H9 (cell line): Measurements from ENCODE around the gene DOCK11. TPM values are rescaled to one million over a fixed set of nuclear protein-coding genes. Genes with fewer than 3 reads are reported as not detected.

Experiments
- DNase-seq: peaks from one replicate; pipeline ENCODE4 v3.0.0-alpha.2; 2017
- H2AFZ ChIP-seq: one replicate; pipeline ENCODE4 v1.6.1; 2013; ENCODE audit warnings: mild to moderate bottlenecking, low read length, control low read depth, moderate library complexity
- H2AK5ac ChIP-seq: 2 replicates; pipeline ENCODE4 v1.6.1; 2013; ENCODE audit warnings: low read length, control low read depth, mixed read lengths; ENCODE audit not compliant: insufficient read length
- H2BK120ac ChIP-seq: one replicate; pipeline ENCODE4 v1.6.1; 2013; ENCODE audit warnings: low read depth, mild to moderate bottlenecking, low read length, control low read depth, inconsistent platforms; ENCODE audit not compliant: poor library complexity, severe bottlenecking
- H2BK12ac ChIP-seq: 2 replicates; pipeline ENCODE4 v1.6.1; 2013; ENCODE audit warnings: low read length, control low read depth, mixed read lengths, low read depth; ENCODE audit not compliant: insufficient read length
- H2BK15ac ChIP-seq: 2 replicates; pipeline ENCODE4 v1.6.1; 2013; ENCODE audit warnings: low read depth, low read length, control low read depth
- H2BK20ac ChIP-seq: one replicate; pipeline ENCODE4 v1.6.1; 2013; ENCODE audit warnings: low read depth, mild to moderate bottlenecking, low read length, control low read depth, inconsistent platforms; ENCODE audit not compliant: poor library complexity, severe bottlenecking
- H2BK5ac ChIP-seq: 2 replicates; pipeline ENCODE4 v1.6.1; 2013; ENCODE audit warnings: low read length, control low read depth, mixed read lengths; ENCODE audit not compliant: insufficient read length
- H3K14ac ChIP-seq: 2 replicates; pipeline ENCODE4 v1.6.1; 2013; ENCODE audit warnings: low read length, control low read depth; ENCODE audit not compliant: insufficient read depth
- H3K18ac ChIP-seq: 2 replicates; pipeline ENCODE4 v1.6.1; 2013; ENCODE audit warnings: low read depth, mild to moderate bottlenecking, mixed read lengths, low read length, control low read depth; ENCODE audit not compliant: insufficient read length
- H3K23ac ChIP-seq: 2 replicates; pipeline ENCODE4 v1.6.1; 2013; ENCODE audit warnings: low read length, control low read depth, mixed read lengths, low read depth; ENCODE audit not compliant: insufficient read length
- H3K23me2 ChIP-seq: 2 replicates; pipeline ENCODE4 v1.6.1; 2013; ENCODE audit warnings: low read depth, mild to moderate bottlenecking, mixed read lengths, low read length, control low read depth; ENCODE audit not compliant: insufficient read length, poor library complexity, severe bottlenecking
- H3K27ac ChIP-seq: 2 replicates; pipeline ENCODE4 v1.5.1; 2013; ENCODE audit warnings: low read length, control low read depth, mixed read lengths, low read depth; ENCODE audit not compliant: insufficient read length
- H3K27me3 ChIP-seq: 2 replicates; pipeline ENCODE4 v1.6.1; 2013; ENCODE audit warnings: low read length, control low read depth, inconsistent platforms; ENCODE audit not compliant: insufficient read depth
- H3K4ac ChIP-seq: 2 replicates; pipeline ENCODE4 v1.6.1; 2013; ENCODE audit warnings: low read depth, mild to moderate bottlenecking, control low read depth, inconsistent platforms, low read length, moderate library complexity
- H3K4me1 ChIP-seq: 2 replicates; pipeline ENCODE4 v1.6.1; 2013; ENCODE audit warnings: low read length, control low read depth, inconsistent platforms; ENCODE audit not compliant: insufficient read depth
- H3K4me2 ChIP-seq: 2 replicates; pipeline ENCODE4 v1.6.1; 2013; ENCODE audit warnings: low read length, control low read depth, mixed read lengths; ENCODE audit not compliant: insufficient read length, insufficient read depth
- H3K56ac ChIP-seq: 2 replicates; pipeline ENCODE4 v1.6.1; 2013; ENCODE audit warnings: low read depth, mild to moderate bottlenecking, mixed read lengths, low read length, control low read depth; ENCODE audit not compliant: insufficient read length
- H3K79me1 ChIP-seq: 2 replicates; pipeline ENCODE4 v1.6.1; 2013; ENCODE audit warnings: low read depth, mild to moderate bottlenecking, moderate library complexity, low read length, control low read depth, inconsistent platforms; ENCODE audit not compliant: insufficient read depth, poor library complexity, severe bottlenecking
- H3K79me2 ChIP-seq: 2 replicates; pipeline ENCODE4 v1.6.1; 2013; ENCODE audit warnings: low read length, control low read depth, inconsistent platforms; ENCODE audit not compliant: insufficient read depth
- H3K9ac ChIP-seq: 2 replicates; pipeline ENCODE4 v1.6.1; 2013; ENCODE audit warnings: low read length, control low read depth, mixed read lengths; ENCODE audit not compliant: insufficient read length; ENCODE audit errors: extremely low read depth
- H3K9me3 ChIP-seq: one replicate; pipeline ENCODE4 v1.6.1; 2013; ENCODE audit warnings: low read depth, low read length, inconsistent platforms; ENCODE audit not compliant: control insufficient read depth
- H3T11ph ChIP-seq: one replicate; pipeline ENCODE4 v1.6.1; 2013; ENCODE audit warnings: mild to moderate bottlenecking, low read length, control low read depth, inconsistent platforms
- H4K20me1 ChIP-seq: one replicate; pipeline ENCODE4 v1.6.1; 2013; ENCODE audit not compliant: control insufficient read depth, insufficient read length, insufficient read depth
- H4K5ac ChIP-seq: 2 replicates; pipeline ENCODE4 v1.6.1; 2013; ENCODE audit warnings: low read depth, mild to moderate bottlenecking, mixed read lengths, low read length, control low read depth; ENCODE audit not compliant: insufficient read length
- H4K8ac ChIP-seq: replicated peaks from 2 replicates; pipeline ENCODE4 v1.6.1; 2013; ENCODE audit warnings: low read length, control low read depth, mixed read lengths, low read depth; ENCODE audit not compliant: insufficient read length
- H4K91ac ChIP-seq: 2 replicates; pipeline ENCODE4 v1.6.1; 2013; ENCODE audit warnings: low read depth, mild to moderate bottlenecking, moderate library complexity, mixed read lengths, low read length, control low read depth; ENCODE audit not compliant: insufficient read length
- H3K27ac Mint-ChIP-seq, 3 experiments: 2 replicates in 2 of 3; 3 replicates in 1 of 3; pipeline ENCODE4 v1.8.0; 2020 to 2021; ENCODE audit warnings: mixed read lengths in 3 of 3, mild to moderate bottlenecking in 1 of 3, moderate library complexity in 1 of 3
- H3K27me3 Mint-ChIP-seq: 2 replicates; pipeline ENCODE4 v1.8.0; 2021; ENCODE audit warnings: low read depth, mild to moderate bottlenecking, moderate library complexity, mixed read lengths
- H3K36me3 Mint-ChIP-seq, 3 experiments: 2 replicates in 2 of 3; 3 replicates in 1 of 3; pipeline ENCODE4 v1.8.0; 2020 to 2021; ENCODE audit warnings: low read depth in 3 of 3, mixed read lengths in 3 of 3; ENCODE audit not compliant: insufficient read depth in 1 of 3
- H3K4me1 Mint-ChIP-seq, 2 experiments: 2 replicates each; pipeline ENCODE4 v1.8.0; 2020; ENCODE audit warnings: mixed read lengths in 2 of 2
- H3K4me3 Mint-ChIP-seq, 2 experiments: 2 replicates in 1 of 2; 3 replicates in 1 of 2; pipeline ENCODE4 v1.8.0; 2020 to 2021; ENCODE audit warnings: mild to moderate bottlenecking in 2 of 2, mixed read lengths in 2 of 2, moderate library complexity in 1 of 2
- H3K9me3 Mint-ChIP-seq, 2 experiments: 2 replicates in 1 of 2; 3 replicates in 1 of 2; pipeline ENCODE4 v1.8.0; 2020; ENCODE audit warnings: mild to moderate bottlenecking in 2 of 2, mixed read lengths in 2 of 2, moderate library complexity in 1 of 2
- CTCF ChIP-seq: fragments of 200-600 bp; sonication (generic); conservative IDR thresholded peaks from 3 replicates; pipeline ENCODE4 v1.8.0; 2021; ENCODE audit warnings: antibody characterized with exemption, mild to moderate bottlenecking
- WGBS: extraction: QIAGEN DNeasy Blood & Tissue Kit; methylation state at CpG from one replicate; pipeline ENCODE4 v1.1.7; 2013; ENCODE audit warnings: missing lambda C conversion rate, low lambda C conversion rate, mixed read lengths; ENCODE audit not compliant: insufficient read length; ENCODE audit errors: extremely low coverage; 5-methylcytosine and 5-hydroxymethylcytosine counted together
- total RNA-seq: library from RNA; stranded (reverse); gene quantifications from 2 replicates; pipeline ENCODE4 v1.2.1, GENCODE V29; 2021

The DOCK11 gene
- total RNA-seq, 1 experiment from 2014 or later, result 6.2 TPM

GRCh38 chrX:118717678-118718391, 222.2 kb downstream of the DOCK11 start:
- Mint-ChIP-seq H3K4me1 (peaks cover 10 to 12% of the 10 kb centered on the region in 2 experiments), H3K27me3 (peaks cover 5% of the 10 kb centered on the region), H3K27ac (no peak overlapping the region), H3K9me3 (peaks cover 22 to 66% of the 10 kb centered on the region in 2 experiments), H3K4me3 (no peak overlapping the region), H3K36me3 (peaks cover 0 to 6% (median 5%) of the 10 kb centered on the region in 3 experiments; a peak in 3 of 7 replicates)
- Histone ChIP-seq H3K23me2 (no peaks in the 10 kb centered on the region), H3K4me1 (no peaks in the 10 kb centered on the region; the same call in 1 of the 2 replicates), H2AFZ (no peak overlapping the region), H3K4me2 (no peak overlapping the region), H2BK12ac (no peak overlapping the region), H3K79me1 (no peaks in the 10 kb centered on the region), H3K9ac (no peak overlapping the region), H3K27me3 (no peaks in the 10 kb centered on the region; the same call in 1 of the 2 replicates), H3K27ac (no peak overlapping the region), H4K91ac (no peak overlapping the region), H2BK20ac (no peak overlapping the region), H3K9me3 (peaks cover 19% of the 10 kb centered on the region), H4K20me1 (no peaks in the 10 kb centered on the region), H3T11ph (no peak overlapping the region), H3K23ac (no peak overlapping the region), H2BK15ac (no peak overlapping the region), H4K5ac (no peak overlapping the region), H3K14ac (no peak overlapping the region), H3K56ac (no peak overlapping the region), H3K79me2 (no peaks in the 10 kb centered on the region), H3K18ac (no peak overlapping the region), H2AK5ac (no peak overlapping the region), H2BK5ac (no peak overlapping the region), H4K8ac (no peak overlapping the region), H3K4ac (no peak overlapping the region), H2BK120ac (no peak overlapping the region)
- no CpG with 5 or more reads among the region's 13 CpGs for WGBS
- TF ChIP-seq CTCF, result no peak
- DNase-seq, result no peak
